ENCODE results near the gene RRAD.

Gene RRAD

DNA sequence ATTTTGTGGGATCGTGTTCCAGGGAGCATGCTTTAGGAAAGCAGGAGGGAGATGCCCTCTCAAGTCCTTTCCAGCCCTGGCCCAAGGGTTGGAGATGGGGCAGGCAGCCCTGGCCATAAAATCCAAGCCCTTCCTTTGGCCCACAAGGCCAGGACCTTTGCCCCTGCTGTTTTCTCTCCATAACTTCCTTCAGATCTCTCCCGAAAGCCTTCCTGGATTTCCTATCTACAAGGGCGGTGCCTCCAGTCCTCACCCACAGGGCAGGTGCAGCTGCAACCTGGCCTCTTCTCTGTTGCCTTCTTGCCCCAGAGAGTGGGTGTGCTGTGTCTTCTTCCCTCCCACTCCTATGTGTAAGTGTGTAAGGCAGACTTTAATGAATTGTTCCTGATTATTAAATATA, 53.5 kb downstream of the RRAD start:
- TF ChIP-seq, protein P1, sequence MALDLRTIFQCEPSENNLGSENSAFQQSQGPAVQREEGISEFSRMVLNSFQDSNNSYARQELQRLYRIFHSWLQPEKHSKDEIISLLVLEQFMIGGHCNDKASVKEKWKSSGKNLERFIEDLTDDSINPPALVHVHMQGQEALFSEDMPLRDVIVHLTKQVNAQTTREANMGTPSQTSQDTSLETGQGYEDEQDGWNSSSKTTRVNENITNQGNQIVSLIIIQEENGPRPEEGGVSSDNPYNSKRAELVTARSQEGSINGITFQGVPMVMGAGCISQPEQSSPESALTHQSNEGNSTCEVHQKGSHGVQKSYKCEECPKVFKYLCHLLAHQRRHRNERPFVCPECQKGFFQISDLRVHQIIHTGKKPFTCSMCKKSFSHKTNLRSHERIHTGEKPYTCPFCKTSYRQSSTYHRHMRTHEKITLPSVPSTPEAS (tag by site-specific recombination; IDR thresholded peaks at IDR 0.05) = no peak
- Histone ChIP-seq H3K4me1 (ENCODE audit: control insufficient read depth, insufficient read depth, low read length) (no peaks in the 10 kb centered on the region), H3K27ac (ENCODE audit: extremely low read depth, low read depth, low read length) (no peak overlapping the region), H3K9me3 (ENCODE audit: control insufficient read depth, insufficient read depth, low read depth, low read length) (no peaks in the 10 kb centered on the region), H3K4me3 (ENCODE audit: low read depth, low read length) (no peak overlapping the region), H3K36me3 (ENCODE audit: control insufficient read depth in 2 of 2, insufficient read depth in 1 of 2, low read length in 2 of 2) (no peaks in the 10 kb centered on the region)
- POLR2A ChIA-PET = no interaction called here
- CTCF ChIA-PET = interaction anchor here (0.6 to 7.5 kb wide), 11 partner anchors 15 to 243 kb away, joined by 3 to 74 read pairs (median 4); partner anchors contain the start of gene NAE1

Data from HEK293 (cell line).